ENCODE results near the gene CD2BP2. TPM values are rescaled to one million over a fixed set of nuclear protein-coding genes. Genes with fewer than 3 reads are reported as not detected.

The CD2BP2 gene
- total and polyA plus RNA-seq, 2 of the 8 experiments (the other 6 are each of a cell fraction or from before 2014, with no cell fraction given): 22.4 to 55.3 TPM

GRCh38 chr16:30350134-30350871 lies 4.8 kb downstream of the CD2BP2 start:
- H3K9ac ChIP-seq (replicated peaks in 1 of 4; ENCODE audit: extremely low read depth in 1 of 4, low read depth in 3 of 4, low read length in 3 of 4): no peak overlapping the region
- FAIRE-seq: no peak
- 86% methylated on average over 3 of the region's 3 CpGs; no CpG with 5 or more reads in 1 of the 2 experiments for WGBS, 2 experiments (ENCODE audit: extremely low coverage in 1 of 2, insufficient coverage in 1 of 2, insufficient read length in 1 of 2, insufficient replicate concordance in 2 of 2, low coverage in 1 of 2, low lambda C conversion rate in 2 of 2, missing lambda C conversion rate in 1 of 2)

More at GRCh38 chr16:30350134-30350871, 4.8 kb downstream of the CD2BP2 start:
- Histone ChIP-seq H2BK15ac (ENCODE audit: low read length) (no peak overlapping the region), H3K23ac (ENCODE audit: insufficient read length) (no peak overlapping the region), H3K4me2 (ENCODE audit: insufficient read depth in 1 of 2, low read depth in 2 of 2, low read length in 2 of 2) (no peak overlapping the region), H3K79me1 (ENCODE audit: low read depth, low read length) (no peaks in the 10 kb centered on the region; the same call in 1 of the 2 replicates), H3K14ac (ENCODE audit: insufficient read length) (no peak overlapping the region), H3K27ac (ENCODE audit: low read depth, low read length) (no peak overlapping the region), H3K4ac (replicated peaks; ENCODE audit: insufficient read length, low read depth, low read length) (no peak overlapping the region), H3K18ac (ENCODE audit: extremely low read depth, low read length) (no peak overlapping the region), H3K4me1 (replicated peaks in 1 of 4; ENCODE audit: control insufficient read depth in 3 of 4, insufficient read depth in 4 of 4, low read length in 3 of 4) (peaks cover 0 to 6% (median 2%) of the 10 kb centered on the region in 4 experiments; a peak in 4 of 7 replicates), H2BK20ac (ENCODE audit: low read length) (no peak overlapping the region), H4K5ac (ENCODE audit: insufficient read length, low read depth, low read length) (no peak overlapping the region), H4K91ac (replicated peaks; ENCODE audit: insufficient read length, low read length) (no peak overlapping the region), H2AK5ac (ENCODE audit: low read depth, low read length) (no peak overlapping the region), H4K8ac (ENCODE audit: extremely low read depth, insufficient read depth, low read length) (no peak overlapping the region), H3K23me2 (ENCODE audit: low read depth, low read length) (peaks cover 4% of the 10 kb centered on the region; the same call in 1 of the 2 replicates), H3K4me3 (ENCODE audit: extremely low read depth in 1 of 4, insufficient read depth in 2 of 4, low read depth in 3 of 4, low read length in 4 of 4) (no peak overlapping the region), H2BK120ac (replicated peaks; ENCODE audit: low read depth, low read length) (no peak overlapping the region), H3K79me2 (ENCODE audit: control insufficient read depth in 1 of 2, insufficient read depth in 2 of 2, low read length in 2 of 2) (peaks cover 0 to 14% of the 10 kb centered on the region in 2 experiments; a peak in 2 of 4 replicates), H4K20me1 (replicated peaks in 1 of 2; ENCODE audit: control insufficient read depth in 1 of 2, insufficient read depth in 2 of 2, low read length in 2 of 2) (peaks cover 0 to 3% of the 10 kb centered on the region in 2 experiments), H3K9me3 (ENCODE audit: insufficient read depth in 2 of 2, low read depth in 1 of 2, low read length in 1 of 2) (no peaks in the 10 kb centered on the region), H3K56ac (replicated peaks; ENCODE audit: insufficient read length, low read depth, low read length) (no peak overlapping the region), H3K36me3 (ENCODE audit: control insufficient read depth in 2 of 4, insufficient read depth in 4 of 4, low read length in 3 of 4) (peaks cover 11 to 37% (median 30%) of the 10 kb centered on the region in 4 experiments), H3K27me3 (replicated peaks in 1 of 4; ENCODE audit: control insufficient read depth in 3 of 4, extremely low read depth in 1 of 4, insufficient read depth in 3 of 4, low read length in 3 of 4) (no peaks in the 10 kb centered on the region), H2AFZ (ENCODE audit: low read length) (no peak overlapping the region), H2BK12ac (ENCODE audit: low read depth, low read length) (no peak overlapping the region), H2BK5ac (ENCODE audit: low read depth, low read length) (no peak overlapping the region)
- ChIA-PET POLR2A (ENCODE audit: partially characterized antibody) (interaction anchor here (0.7 to 1.2 kb wide), 3 partner anchors 9 to 33 kb away, joined by 3 to 4 read pairs (median 4); partner anchors contain the start of gene SEPTIN1), CTCF (ENCODE audit: partially characterized antibody) (no interaction called here)
- DNase-seq (ENCODE audit: low read depth in 1 of 2, low spot score in 2 of 2): no peak
- TF ChIP-seq EGR1 (IDR thresholded peaks at IDR 0.05; ENCODE audit: borderline replicate concordance, low read depth, low read length): no peak
- TF ChIP-seq USF2 (IDR thresholded peaks at IDR 0.05; ENCODE audit: low read length): no peak
- TF ChIP-seq POLR2A (IDR thresholded peaks at IDR 0.05; ENCODE audit: control extremely low read depth in 1 of 2, low read depth in 2 of 2, low read length in 2 of 2): peak in 1 of 2 experiments; percentile 25; a peak in 1 of 3 replicates

Data from H1 (cell line).